Heart right ventricle (tissue), 16 donors: ENCODE data around the gene DDB1. TPM values are rescaled to one million over a fixed set of nuclear protein-coding genes. Genes with fewer than 3 reads are reported as not detected.
A peak's percentile ranks its signal among the peaks of the same experiment; 100 is the strongest.

Source experiments
- ATAC-seq, 8 donors: fragments of 200-7000 bp; cut with Tn5 transposase; one replicate each; pipeline ENCODE4 v1.9.1; 2020; ENCODE audit warnings: mild to moderate bottlenecking in 8 of 8, moderate library complexity in 8 of 8, moderate number of reproducible peaks in 1 of 8
- DNase-seq, 2 donors: peaks; one replicate each; pipeline ENCODE4 v3.0.0-alpha.2; 2020
- H3K27ac ChIP-seq, 10 donors: fragments of 200-600 bp; sonication (generic) in 2 of 10; one replicate each; pipeline versions ENCODE4 v1.5.0 to v1.8.0; 2020 to 2022; ENCODE audit warnings: mild to moderate bottlenecking in 3 of 10
- H3K27me3 ChIP-seq, 7 donors: fragments of 200-600 bp; one replicate each; pipeline ENCODE4 v1.8.0; 2021 to 2022; ENCODE audit warnings: mild to moderate bottlenecking in 2 of 7
- H3K36me3 ChIP-seq, 9 donors: fragments of 200-600 bp; sonication (generic) in 1 of 9; one replicate each; pipeline versions ENCODE4 v1.5.0 to v1.8.0; 2020 to 2022; ENCODE audit warnings: mild to moderate bottlenecking in 2 of 9
- H3K4me1 ChIP-seq, 9 donors: fragments of 200-600 bp; sonication (generic) in 1 of 9; one replicate each; pipeline versions ENCODE4 v1.5.0 to v1.8.0; 2020 to 2022; ENCODE audit warnings: mild to moderate bottlenecking in 4 of 9
- H3K4me3 ChIP-seq, 10 donors: fragments of 200-600 bp; sonication (generic) in 2 of 10; one replicate each; pipeline versions ENCODE4 v1.5.0 to v1.8.0; 2020 to 2022; ENCODE audit warnings: mild to moderate bottlenecking in 7 of 10, moderate library complexity in 2 of 10
- H3K9me3 ChIP-seq, 11 donors: fragments of 200-600 bp in 10 of 11; sonication (generic) in 2 of 11; one replicate each; pipeline versions ENCODE4 v1.5.0 to v1.8.0; 2013 to 2022; ENCODE audit warnings: mild to moderate bottlenecking in 2 of 11, control low read depth in 1 of 11, moderate library complexity in 1 of 11
- CTCF ChIP-seq, 9 donors: fragments of 200-600 bp; sonication (generic) in 2 of 9; IDR thresholded peaks; one replicate each; pipeline versions ENCODE4 v1.5.0 to v1.8.0; 2021 to 2022; ENCODE audit warnings: antibody characterized with exemption in 9 of 9, mild to moderate bottlenecking in 5 of 9, moderate library complexity in 1 of 9
- whole genome bisulfite sequencing, 2 donors: extraction: QIAGEN DNeasy Blood & Tissue Kit; methylation state at CpG; one replicate each; pipeline ENCODE4 v1.1.7; 2013; ENCODE audit warnings: inconsistent platforms in 1 of 2; 5-methylcytosine and 5-hydroxymethylcytosine counted together
- intact Hi-C, 10 donors: fragments of 100-400 bp; cut with DNase I; formaldehyde crosslinking; loops; one replicate each; pipeline versions ENCODE4 v1.11.1 to v1.14.2; 2022
- polyA plus RNA-seq, 2 donors: library from polyadenylated mRNA; stranded (reverse); fragments of 200-250 nt; gene quantifications; one replicate each; pipeline ENCODE4 v1.2.3, GENCODE V29; 2013
- total RNA-seq, 10 donors: library from RNA; stranded (reverse); fragmentation: NEBNext Ultra II Directional in 3 of 10; extraction: Animal tissue kit (Norgen Biotek cat#: 25700) in 3 of 10; gene quantifications; one replicate each; pipeline versions ENCODE4 v1.2.1 to v1.2.4, GENCODE V29; 2021 to 2023
- donor health status: Arrhythmogenic right ventricular cardiomyopathy.
- donor health status: ischemic (EF 13 %, LVEDD 7.1; RV severe dilation, severe dysfunction).
- donor health status: healthy with polysubstance abuse.
- donor health status: DM: no; HTN: yes; CAD: no.
- donor health status: DM: no; HTN: no; CAD: no.
- donor health status: ischemic (EF 25% LVEDD 6.9; RV normal size, moderate dysfunction).
- donor health status: ischemic (EF 25% LVEDD 5.7; RV mildly dilated, moderate dysfunction).
- donor health status: healthy.
- donor health status: DM: yes; HTN: yes; CAD: no.
- donor health status: Ischemic cardiomyopathy.
- donor health status: ischemic (EF 35%, LVEDD 5.7; RV mildly dilated, moderate dysfunction).
- donor health status: nonischemic (EF 11% LVEDD 7.7; RV severe dilation, severe dysfunction).
- donor health status: DM: yes; HTN: yes; CAD: no.
- donor health status: PGD.
- donor health status: ischemic (EF 29% LVEDD 5.4; RV normal size, mild dysfunction).
- donor health status: nonischemic (EF 23%, LVEDD 6.1; RV moderate dilation, normal function).

DDB1 gene
- total and polyA plus RNA-seq, 12 donors: 59.0 to 147 (median 129) TPM

- ATAC-seq (no peak), DNase-seq (no peak)
- TF ChIP-seq CTCF (IDR thresholded peaks at IDR 0.05): no peak
- no peaks in the 10 kb centered on the region for H3K27me3 ChIP-seq
- no peak overlapping the region for H3K4me3 ChIP-seq
- peaks cover 11 to 48% (median 39%) of the 10 kb centered on the region in 9 donors for H3K4me1 ChIP-seq
- H3K27ac ChIP-seq: peak overlapping the region in 3 of 10 donors; percentile 0 to 24 (median 14)
- intact Hi-C loops: loop anchor here in 4 of 10 donors (2.0 to 10.0 kb wide), 4 partner anchors 33 to 100 kb away; partner anchors contain the start of gene SDHAF2 (in 1 of the 4)
- no peaks in the 10 kb centered on the region for H3K9me3 ChIP-seq
- H3K36me3 ChIP-seq: peaks cover 0 to 32% (median 2%) of the 10 kb centered on the region in 9 donors
- WGBS, 2 donors: 87 to 88% methylated on average over 16 of the region's 16 CpGs
Observed at GRCh38 chr11:61334434-61335354, 1.8 kb upstream of the DDB1 start.

GRCh38 chr11:61333550-61334433 lies 887 bp upstream of the DDB1 start:
- H3K27ac ChIP-seq: peak overlapping the region; percentile 67 to 96 (median 92)
- H3K4me3 ChIP-seq: peak overlapping the region; percentile 79 to 99 (median 95)
- ATAC-seq (peak in 1 of 8 donors; percentile 1), DNase-seq (no peak)
- peaks cover 11 to 53% (median 44%) of the 10 kb centered on the region in 9 donors for H3K4me1 ChIP-seq
- intact Hi-C loops: loop anchor here in 8 of 10 donors (1.0 to 10.0 kb wide), 8 partner anchors 27 to 101 kb away; partner anchors contain the start of genes CYB561A3 (in 1 of the 8), SDHAF2 (in 1 of the 8), TMEM138 (in 1 of the 8) and TMEM216 (in 1 of the 8)
- no peak for TF ChIP-seq CTCF (IDR thresholded peaks at IDR 0.05)
- 30 to 31% methylated on average over 19 of the region's 19 CpGs for WGBS, 2 donors
- no peaks in the 10 kb centered on the region for H3K9me3 ChIP-seq
- peaks cover 0 to 33% (median 7%) of the 10 kb centered on the region in 9 donors for H3K36me3 ChIP-seq
- no peaks in the 10 kb centered on the region for H3K27me3 ChIP-seq

GRCh38 chr11:61332281-61332796 lies 566 bp downstream of the DDB1 start:
- H3K4me3 ChIP-seq: peak overlapping the region; percentile 79 to 99 (median 95)
- intact Hi-C loops: loop anchor here in 5 of 10 donors (2.0 to 10.0 kb wide), 5 partner anchors 28 to 102 kb away; partner anchors contain the start of genes CYB561A3 (in 1 of the 5), SDHAF2 (in 1 of the 5) and TMEM216 (in 1 of the 5)
- WGBS, 2 donors: 1% methylated on average over 24 of the region's 24 CpGs
- H3K4me1 ChIP-seq: peaks cover 11 to 68% (median 50%) of the 10 kb centered on the region in 9 donors
- no peaks in the 10 kb centered on the region for H3K27me3 ChIP-seq
- H3K27ac ChIP-seq: peak overlapping the region; percentile 81 to 96 (median 92)
- peak in 1 of 8 donors; percentile 9 for ATAC-seq
- DNase-seq: no peak
- H3K36me3 ChIP-seq: peaks cover 0 to 39% (median 10%) of the 10 kb centered on the region in 9 donors
- no peak for TF ChIP-seq CTCF (IDR thresholded peaks at IDR 0.05)
- no peaks in the 10 kb centered on the region for H3K9me3 ChIP-seq
